Hematopoietic multipotent progenitor cell (in vitro differentiated cells): Measurements from ENCODE around the gene C1orf167. TPM values are rescaled to one million over a fixed set of nuclear protein-coding genes. Genes with fewer than 3 reads are reported as not detected.

ENCODE experiments used
- DNase-seq, 3 donors: peaks; one replicate each; pipeline ENCODE4 v3.0.0-alpha.2; 2011 to 2015; ENCODE audit warnings: low read depth in 2 of 3, low spot score in 2 of 3
- total RNA-seq: library from RNA; depleted of rRNA; stranded (reverse); fragments of >200 nt; gene quantifications from one replicate; pipeline ENCODE4 v1.2.3, GENCODE V29; 2012

The C1orf167 gene
- total RNA-seq, 1 donor = not detected

DNA sequence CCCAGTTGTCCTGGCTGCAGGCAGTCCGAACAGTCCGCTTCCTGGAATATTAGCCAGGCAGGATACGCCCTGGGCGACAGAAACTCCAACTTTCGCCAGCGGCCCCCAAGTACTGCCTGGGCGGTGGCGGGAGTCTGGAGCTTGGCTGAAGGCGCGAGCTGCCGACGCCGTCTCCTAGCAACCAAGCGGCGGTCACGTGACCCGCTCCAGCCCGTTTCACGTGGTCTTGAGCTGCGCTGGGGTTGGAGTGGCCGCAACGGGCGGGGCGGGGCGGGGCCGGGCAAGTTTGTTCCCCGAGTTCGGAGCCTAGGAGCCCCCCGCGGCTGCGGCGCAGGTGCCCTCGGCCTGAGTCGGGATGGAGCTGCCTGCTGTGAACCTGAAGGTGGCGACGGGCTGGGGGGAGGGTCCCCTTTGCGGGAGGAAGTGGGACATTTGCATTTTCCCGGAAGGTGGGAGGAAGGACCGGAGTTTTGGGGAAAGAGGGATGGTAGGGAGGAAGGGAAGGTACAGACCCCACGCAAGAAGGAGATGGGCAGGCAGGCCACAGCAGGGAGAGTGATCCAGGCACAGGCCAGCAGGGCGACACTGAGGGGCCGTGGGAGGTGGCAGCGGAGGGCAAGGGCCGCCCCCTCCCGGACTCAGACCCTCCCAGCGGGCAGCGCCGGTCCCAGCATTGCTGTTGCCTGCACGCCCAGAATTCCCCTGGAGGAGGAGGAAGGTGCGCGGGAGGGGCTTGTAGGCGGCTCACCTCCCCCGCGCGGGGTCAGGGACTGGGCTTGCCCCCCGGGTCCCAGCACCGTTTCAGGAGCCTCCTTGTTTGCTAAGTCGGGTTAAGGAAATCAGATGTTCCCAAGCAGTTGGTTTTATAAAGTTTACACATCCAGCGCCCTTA is 25.9 kb upstream of the C1orf167 start, which contains the start of gene AGTRAP:
TSS of gene AGTRAP (plus strand) at position 283 of the 892 bp plus-strand sequence. CDS start at position 356, 73 bp downstream.
- peak; percentile 76 to 88 (median 88) for DNase-seq

DNA sequence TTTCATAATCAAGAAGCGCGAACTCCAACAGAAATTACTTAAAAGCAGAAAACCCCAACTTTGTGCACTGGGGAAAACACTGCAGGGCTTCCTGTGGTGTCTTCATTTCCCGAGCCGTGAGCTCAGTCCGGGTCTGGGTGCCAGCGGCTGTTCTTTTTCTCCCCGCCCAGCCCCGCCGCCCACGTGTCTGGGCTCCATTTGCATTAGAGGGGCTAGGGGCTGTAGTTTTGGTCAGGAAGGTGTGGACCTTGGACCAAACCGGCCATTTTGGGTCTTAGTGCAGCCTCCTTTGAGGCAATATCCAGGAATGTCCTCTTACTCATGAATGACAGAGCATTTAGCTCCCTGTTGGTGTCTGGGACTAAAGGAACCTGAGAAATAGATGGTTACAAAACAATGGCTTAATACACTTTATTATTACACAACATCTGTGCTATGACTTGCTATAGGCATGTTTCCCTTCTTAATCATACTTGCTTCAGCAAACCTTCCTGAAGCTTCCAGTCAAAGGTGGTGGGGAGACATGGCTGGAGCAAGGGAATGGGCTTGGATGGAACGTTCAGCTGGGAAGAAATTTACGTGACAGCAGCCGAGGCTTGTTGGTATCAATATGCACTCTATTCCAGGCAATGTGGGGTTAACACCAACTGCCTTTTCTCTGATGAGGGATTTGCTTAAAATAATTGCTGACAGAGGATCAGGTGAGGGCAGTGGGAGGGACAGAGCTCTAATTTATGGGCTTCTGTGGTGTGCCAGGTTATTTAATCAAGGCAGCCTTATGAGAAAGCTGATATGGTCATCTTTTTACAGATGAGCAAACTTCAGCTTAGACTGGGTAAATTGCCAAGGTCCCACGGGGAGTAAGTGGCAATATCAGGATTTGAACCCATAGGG is 25.0 kb upstream of the C1orf167 start:
- DNase-seq = peak in 2 of 3 donors; percentile 57 to 74

DNA sequence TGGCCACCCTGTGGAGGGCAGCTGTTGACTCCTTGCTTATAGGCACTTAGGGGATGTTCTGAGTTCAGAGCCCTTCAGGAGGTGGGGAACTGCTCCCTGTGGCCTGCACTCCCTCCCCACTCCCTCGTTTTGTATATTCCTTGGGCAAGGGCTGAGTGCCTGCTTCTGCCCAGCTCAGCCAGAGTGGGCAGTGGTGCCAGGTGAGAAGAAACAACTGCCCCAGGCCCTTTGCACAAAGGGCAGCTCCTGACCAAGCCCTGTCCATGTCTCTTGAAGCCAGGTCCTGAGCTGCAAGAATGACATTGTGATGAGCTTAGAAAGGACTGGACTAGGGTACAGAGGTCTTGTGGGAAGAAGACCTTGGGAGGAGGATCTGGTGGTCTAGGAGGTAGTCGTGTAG is 23.9 kb upstream of the C1orf167 start:
- no peak for DNase-seq

- peak in 1 of 3 donors; percentile 21 for DNase-seq
These were observed 23.2 kb upstream of the C1orf167 start for GRCh38 chr1:11738783-11739182.

DNA sequence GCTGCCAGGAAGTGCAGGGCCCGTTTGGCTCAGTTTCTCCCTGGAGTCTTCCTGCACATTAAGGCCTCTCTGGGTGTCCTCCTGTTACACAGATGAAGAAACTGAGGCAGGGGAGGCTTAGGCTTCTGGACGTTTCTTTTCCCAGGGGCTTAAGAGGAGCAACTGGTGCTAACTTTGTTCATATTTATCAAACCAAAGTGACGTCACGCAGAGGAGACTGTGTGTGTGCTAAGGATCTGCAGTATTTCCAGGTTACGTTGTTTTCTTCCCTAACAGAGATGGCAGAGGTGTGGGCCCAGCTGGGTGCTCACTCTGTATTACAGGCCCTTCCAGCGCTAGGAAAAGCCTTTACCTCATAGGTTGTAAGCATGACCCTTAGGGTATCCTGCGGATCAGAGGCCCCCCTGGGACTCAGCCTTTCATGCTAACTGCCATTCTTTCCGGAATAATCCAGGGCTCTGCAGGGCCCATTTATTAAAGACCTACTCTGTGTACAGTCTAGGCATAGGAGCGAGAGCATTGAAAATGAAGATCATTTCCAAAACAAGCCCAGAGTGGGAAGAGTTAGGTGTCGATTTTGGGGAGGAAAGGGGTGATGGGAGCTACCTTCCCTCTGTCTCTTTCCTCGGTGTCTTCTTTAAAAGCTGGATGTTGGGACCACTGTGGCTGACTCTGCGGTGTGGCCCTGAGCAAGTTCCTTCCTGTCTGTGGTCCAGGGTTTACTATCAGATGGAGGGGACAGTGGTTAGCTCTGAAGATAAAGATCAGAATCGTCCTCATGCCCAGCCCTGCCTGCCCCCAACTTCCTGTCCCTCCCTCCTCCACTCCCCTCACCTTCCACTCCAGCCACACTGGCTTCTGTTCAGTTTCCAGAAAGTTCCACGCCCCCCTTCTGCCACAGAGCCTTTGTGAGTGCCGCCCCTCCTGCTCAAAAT is 21.5 kb upstream of the C1orf167 start:
- peak in 2 of 3 donors; percentile 55 to 70 for DNase-seq

DNA sequence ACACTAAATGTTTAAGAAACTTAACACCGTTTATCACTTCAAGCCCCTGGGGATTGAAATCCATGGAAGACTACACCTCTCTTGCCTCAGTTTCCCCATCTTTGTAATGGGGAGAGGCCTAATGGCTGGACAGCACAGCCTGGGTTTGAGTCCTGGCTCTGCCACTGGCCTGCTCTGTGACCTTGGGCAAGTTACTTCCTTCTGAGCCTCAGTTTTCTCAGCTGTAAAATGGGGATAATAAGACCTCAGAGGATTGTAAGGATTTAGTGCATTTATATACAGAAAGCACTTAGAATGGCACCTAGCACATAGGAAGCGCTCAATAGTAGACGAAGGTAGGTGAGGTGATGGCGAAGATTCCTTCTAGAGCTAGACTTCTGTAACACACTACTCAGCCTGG is 20.5 kb upstream of the C1orf167 start:
- DNase-seq = no peak

DNA sequence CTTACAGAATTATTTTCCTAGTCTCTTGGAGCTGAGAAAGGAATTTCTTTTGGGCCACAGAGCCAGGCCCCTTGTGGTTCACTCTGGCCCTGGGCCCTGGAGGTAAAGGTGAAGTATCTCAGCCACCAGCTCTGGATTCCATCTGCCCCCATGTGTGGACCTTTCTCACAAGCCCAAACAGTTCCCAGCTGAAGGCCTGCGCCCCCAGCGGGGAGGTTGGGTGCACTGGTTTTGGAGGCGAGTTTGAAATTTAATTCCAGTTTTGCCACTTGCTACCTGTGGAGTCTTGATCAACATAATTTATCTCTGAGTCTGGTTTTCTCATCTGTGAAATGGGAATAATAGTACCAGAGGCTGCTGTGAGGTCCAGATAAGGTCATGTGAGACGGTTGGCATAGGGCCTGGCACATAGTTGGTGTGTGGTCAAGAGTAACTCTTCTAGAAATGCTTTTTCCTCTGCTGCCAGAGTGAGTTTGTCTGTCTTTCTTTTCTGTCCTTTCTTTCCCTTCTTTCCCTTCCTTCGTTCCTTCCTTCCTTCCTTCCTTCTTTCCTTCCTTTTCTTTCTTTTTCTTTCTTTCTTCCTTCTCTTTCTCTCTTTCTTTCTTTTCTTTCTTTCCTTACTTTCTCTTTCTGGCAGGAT is 20.0 kb upstream of the C1orf167 start:
- no peak for DNase-seq

GRCh38 chr1:11744287-11744686 is 17.7 kb upstream of the C1orf167 start:
- no peak for DNase-seq

DNA sequence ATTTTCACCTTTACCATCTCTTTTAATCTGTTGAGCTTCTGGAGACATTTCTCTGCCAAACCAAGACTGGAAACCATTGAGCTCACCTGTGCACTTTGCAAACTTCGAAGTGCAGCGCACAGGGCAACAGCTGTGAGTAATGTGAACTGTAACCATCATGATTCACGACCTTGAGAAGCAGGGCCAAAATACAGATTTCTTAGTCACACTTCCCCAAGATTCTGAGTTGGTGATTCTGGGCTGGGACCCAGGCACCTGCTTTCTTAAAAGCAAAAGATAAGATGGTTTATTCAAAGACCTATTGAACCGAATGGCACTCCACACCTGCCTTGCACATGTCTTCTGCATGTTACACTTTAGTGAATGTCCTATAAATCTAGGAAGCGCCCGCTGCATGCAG is 15.9 kb upstream of the C1orf167 start:
- DNase-seq = no peak

- DNase-seq = no peak
These were observed 15.1 kb upstream of the C1orf167 start for GRCh38 chr1:11746795-11747487.

- no peak for DNase-seq
These were observed 13.4 kb upstream of the C1orf167 start for GRCh38 chr1:11748294-11749202.

DNA sequence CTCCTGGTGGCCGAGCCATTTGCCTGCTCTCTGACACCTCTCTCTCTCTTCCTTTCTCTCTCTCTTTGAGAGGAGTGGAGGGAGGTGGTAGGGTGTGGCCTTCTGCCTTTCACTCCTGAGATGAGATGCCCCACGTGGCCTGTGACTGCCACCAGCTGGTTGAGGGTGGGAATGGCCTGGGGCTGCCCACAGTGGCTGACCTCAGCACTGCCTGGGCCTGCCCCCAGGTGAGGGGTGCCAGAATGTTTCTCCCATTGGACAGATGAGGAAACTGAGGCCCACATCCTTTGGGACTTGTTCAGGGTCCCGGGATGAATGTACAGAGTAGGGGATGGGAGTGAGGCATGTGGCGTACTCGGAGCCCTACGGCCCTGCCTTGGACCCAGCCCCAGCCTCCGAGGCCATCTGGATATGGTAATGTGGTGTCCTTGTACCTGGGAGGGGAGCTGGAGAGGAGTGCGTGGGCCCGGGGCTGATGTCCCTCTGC is 12.7 kb upstream of the C1orf167 start:
- DNase-seq = peak in 2 of 3 donors; percentile 26 to 67

DNA sequence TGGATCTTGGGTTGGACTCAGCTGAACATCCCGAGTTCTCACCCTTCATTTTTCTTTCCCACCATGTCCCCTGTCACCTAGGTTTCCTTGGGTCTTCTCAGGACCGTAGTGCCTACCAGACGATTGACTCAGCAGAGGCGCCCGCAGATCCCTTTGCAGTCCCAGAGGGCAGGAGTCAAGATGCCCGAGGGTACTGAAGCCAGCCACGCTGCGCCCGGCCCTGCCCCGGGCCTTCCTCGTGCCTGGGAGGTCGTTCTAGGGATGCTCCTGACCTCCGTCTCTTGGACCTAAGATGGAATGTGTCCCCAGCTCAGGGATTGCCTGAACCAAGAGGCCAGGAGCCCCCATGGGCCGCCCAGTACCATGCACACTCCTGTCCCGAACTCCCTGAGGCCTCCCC is 12.0 kb upstream of the C1orf167 start:
- no peak for DNase-seq

GRCh38 chr1:11751087-11751486 is 10.9 kb upstream of the C1orf167 start:
- no peak for DNase-seq

GRCh38 chr1:11752359-11753088 is 9.5 kb upstream of the C1orf167 start:
- no peak for DNase-seq

DNA sequence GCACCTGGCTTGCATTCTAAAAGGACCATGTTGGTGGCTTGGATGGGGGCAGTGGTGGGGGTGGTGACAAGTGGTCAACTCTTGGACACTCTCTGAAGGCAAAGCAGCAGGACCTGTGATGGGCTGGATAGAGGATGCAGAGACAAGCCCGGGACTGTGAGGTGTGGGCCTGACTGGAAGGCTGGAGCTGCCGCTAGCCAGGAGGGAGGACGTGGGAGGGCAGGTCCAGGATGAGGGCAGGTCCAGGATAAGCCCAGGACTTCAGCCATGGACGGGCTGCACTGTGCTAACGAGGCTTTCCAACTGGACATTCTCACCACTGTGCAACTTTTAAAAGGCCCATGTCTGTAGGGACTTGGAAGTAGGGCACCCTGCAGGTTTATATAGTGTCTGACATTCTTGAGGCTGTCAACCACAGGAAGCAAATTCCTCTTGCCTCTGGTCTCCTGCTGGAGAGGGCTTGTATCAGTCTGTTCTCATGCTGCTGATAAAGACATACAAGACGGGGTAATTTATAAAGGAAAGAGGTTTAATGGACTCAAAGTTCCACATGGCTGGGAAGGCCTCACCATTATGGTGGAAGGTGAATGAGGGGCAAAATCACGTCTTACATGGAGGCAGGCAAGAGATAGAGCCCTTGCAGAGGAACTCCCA is 8.3 kb upstream of the C1orf167 start:
- no peak for DNase-seq

DNA sequence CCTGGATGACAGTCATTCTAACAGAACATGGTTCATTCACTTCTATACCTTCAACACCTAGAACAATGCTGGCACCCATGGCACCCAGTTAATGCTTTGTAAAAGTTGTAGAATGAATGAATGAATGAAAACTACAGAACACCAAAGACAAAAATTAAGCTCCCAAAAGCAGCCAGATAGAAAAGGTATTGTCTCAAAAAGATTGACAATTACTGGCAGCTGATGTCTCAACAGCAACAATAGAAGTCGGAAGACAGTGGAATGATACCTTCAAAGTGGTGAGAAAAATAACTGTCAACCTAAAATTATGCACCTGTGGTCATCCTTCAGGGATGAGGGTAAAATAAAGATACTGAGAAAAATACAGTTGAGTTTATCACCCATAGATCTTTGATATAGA is 4.9 kb upstream of the C1orf167 start:
- DNase-seq = no peak
